Right lobe of liver (tissue), 4 donors: Measurements from ENCODE around the gene CIAPIN1.

ENCODE experiments used
- POLR2A ChIP-seq: fragments of 450-650 bp; IDR thresholded peaks from one replicate; pipeline ENCODE4 v1.6.1; 2017; ENCODE audit warnings: antibody characterized with exemption, mild to moderate bottlenecking
- TF ChIP-seq, protein P1 (sequence below), 4 donors: fragments of 200-600 bp in 3 of 4; fragments of 450-650 bp in 1 of 4; IDR thresholded peaks; one replicate each; pipeline versions ENCODE4 v1.5.1 to v1.8.0; 2016 to 2022; ENCODE audit warnings: antibody characterized with exemption in 4 of 4, mild to moderate bottlenecking in 2 of 4
- donor health status: DM: no; HTN: no; CAD: no.
- donor health status: DM: no; HTN: no; CAD: no.
- donor health status: DM: no; HTN: yes; CAD: no.

DNA sequence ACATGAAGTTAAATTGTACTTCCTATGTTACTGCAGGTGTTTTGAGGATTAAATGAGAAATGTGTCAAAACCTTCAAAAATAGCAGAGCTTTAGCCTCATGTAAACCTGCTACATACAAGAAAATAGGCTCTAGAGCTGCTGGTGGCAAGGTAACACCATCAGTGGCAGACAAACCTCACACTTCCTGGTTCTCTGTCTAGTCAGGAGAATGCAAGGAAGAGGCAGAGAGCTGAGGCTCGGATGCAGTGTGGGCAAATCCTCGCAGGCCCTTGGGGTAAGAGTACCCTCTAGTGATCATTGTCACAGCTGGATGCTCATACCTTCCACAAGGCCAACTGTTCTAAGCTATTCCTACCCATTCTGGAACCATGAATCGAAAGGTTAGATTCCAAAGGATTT is 14.2 kb downstream of the CIAPIN1 start:
- TF ChIP-seq, protein P1, sequence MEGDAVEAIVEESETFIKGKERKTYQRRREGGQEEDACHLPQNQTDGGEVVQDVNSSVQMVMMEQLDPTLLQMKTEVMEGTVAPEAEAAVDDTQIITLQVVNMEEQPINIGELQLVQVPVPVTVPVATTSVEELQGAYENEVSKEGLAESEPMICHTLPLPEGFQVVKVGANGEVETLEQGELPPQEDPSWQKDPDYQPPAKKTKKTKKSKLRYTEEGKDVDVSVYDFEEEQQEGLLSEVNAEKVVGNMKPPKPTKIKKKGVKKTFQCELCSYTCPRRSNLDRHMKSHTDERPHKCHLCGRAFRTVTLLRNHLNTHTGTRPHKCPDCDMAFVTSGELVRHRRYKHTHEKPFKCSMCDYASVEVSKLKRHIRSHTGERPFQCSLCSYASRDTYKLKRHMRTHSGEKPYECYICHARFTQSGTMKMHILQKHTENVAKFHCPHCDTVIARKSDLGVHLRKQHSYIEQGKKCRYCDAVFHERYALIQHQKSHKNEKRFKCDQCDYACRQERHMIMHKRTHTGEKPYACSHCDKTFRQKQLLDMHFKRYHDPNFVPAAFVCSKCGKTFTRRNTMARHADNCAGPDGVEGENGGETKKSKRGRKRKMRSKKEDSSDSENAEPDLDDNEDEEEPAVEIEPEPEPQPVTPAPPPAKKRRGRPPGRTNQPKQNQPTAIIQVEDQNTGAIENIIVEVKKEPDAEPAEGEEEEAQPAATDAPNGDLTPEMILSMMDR (IDR thresholded peaks at IDR 0.05) = no peak
- no peak for TF ChIP-seq POLR2A
